HG03378 (cell line): ENCODE measurements around the gene NTRK1.

Experiments used
- ATAC-seq: cut with Tn5 transposase; IDR thresholded peaks from one replicate; pipeline ENCODE4 v1.9.1; 2021; ENCODE audit warnings: mild to moderate bottlenecking, moderate library complexity; ENCODE audit not compliant: unreplicated experiment

The NTRK1 gene

DNA sequence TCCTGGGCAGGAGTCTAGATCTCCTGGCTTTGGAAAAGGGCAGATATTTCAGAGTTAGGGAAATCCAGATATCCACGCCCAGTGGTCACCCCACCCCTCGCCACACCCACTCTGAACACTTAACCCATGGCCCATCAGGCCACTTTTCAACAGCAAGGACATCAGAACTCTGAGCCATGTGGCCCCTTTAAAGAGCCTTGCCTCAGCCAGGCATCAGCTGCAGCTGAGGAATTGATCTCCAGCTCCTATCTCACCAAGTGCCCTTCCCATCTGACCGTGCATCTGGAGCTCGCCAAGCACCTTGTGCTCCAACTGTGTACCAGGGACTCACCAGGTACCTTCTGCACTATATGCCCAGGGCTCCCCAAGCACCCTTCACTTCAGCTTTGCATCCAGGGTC is 23.8 kb upstream of the NTRK1 start:
- no peak for ATAC-seq

DNA sequence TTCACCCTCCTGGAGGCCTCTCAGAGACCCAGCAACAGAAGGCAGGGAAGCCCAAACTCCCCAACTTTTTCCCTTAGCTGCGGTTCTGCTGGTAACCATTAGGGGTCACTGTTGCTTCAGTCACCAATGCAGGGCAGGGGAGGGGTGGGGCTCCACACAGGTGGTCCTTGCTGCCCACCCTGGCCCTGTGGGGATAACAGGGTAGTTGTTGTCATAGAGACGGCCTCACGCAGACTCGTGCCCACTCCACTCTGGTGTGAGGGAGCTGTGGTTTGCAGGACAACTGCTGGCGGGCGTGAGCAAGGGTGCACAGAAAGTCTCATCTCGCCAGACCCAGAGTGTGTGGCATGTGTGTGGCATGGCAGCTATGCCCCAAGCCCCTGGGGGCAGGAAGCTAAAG is 21.7 kb upstream of the NTRK1 start:
- no peak for ATAC-seq

DNA sequence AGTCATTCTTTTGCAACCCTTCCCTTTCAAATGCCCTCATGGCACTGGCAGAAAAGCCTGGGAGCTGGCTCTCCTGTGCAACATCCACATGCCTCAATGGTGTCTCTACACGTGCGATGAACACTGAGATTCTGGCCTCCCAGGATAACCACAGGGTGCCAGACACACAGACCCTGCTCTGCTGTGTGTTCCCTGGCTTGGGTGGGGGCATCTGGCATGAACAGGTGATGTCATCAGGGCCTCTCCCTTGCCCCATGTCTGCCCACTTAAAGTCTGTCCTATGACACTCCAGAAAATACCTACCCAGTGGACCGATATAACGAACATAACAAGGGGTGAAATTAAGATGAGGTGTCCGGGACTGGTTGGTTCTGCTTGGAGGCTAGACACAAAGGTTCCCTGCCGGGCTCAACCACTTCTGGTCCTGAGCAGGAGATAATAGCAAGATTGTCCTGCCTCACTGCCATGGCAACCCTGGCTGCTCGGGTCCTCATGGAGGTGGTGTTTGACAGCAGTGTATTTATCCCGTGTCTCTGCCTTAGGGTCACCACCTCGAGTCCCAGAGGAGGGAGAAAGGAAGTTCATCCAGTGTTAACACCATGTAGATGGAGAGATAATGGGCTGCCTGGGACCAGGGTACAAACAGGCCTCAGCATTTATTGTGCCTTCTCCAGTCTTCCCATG is 21.1 kb upstream of the NTRK1 start:
- no peak for ATAC-seq

DNA sequence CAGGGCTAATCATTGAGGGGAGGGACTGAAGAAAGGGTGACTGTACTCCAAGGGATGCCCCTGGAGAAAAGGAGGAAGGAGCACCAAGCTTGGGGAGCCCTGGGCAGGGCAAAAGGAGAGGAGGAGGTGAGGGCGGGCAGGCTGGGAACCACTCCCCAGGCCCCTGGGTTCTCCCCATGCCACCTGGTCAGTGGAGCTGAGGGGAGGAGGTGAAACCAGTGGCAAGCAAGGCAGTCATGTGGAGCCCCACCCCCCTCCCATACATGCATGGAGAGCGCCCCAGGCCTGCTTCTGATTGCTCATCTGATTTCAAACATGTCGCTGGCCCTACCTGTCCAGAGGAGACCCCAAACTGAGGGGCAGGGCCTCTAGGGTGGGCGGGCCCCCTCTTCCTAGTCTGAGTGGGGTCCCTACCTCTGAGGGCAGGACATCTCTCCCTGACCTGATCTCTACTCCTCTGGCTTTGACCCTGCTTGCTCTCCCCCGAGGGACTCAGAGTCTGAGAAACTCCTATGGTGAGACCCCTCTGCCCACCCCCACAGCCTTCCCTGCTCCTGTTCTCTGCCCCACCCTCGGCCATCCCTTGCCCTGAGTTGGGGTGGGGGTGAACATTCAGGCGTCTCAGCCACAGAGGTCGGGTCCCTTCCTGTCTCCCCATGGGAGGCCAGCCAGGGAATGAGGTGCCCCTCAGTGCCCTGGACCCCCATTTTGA is 20.3 kb upstream of the NTRK1 start:
- ATAC-seq: no peak

DNA sequence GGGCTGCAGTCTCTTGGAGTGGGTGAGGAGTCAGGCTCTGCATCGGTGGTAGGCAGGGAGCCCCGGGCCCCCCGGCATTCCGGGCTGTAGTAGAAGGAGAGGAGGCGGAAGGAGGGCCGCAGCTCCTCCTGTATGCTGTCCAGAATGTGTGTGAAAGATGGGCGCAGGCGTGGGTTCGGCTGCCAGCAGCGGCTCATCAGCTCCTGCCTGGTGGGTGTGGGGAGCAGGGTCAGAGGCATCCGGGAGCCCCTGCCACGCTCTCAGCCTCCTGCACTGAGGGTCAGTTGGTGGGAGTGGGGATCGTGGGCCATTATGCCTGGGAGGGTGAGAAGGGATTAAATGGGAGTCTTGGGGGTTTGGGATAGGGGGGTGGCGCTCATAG is 19.8 kb upstream of the NTRK1 start:
- no peak for ATAC-seq

DNA sequence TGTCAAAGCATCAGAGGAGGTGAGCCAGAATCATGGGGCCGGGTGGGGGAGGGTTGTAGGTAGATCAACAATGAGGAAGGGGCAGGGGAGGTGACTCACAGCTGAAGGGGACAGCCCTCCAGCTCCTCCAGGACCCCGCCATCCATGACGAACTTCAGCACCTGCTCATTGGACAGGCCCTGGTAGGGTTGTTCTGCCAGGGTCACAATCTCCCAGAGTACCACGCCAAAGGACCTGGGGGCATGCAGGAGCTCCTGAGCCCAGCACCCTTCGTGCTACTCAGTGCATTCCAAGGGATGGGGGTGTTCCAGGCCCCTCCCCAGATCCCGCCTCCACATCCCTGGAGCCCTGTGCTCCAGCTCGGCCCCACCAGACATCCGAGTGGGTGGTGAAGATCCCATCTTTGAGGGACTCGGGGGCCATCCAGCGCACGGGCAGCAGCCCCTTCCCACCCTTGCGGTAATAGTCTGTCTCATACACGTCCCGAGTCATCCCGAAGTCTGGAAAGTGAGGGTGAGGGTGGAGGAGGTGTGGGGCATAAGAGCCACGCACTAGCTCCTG is 19.3 kb upstream of the NTRK1 start:
- ATAC-seq: no peak

DNA sequence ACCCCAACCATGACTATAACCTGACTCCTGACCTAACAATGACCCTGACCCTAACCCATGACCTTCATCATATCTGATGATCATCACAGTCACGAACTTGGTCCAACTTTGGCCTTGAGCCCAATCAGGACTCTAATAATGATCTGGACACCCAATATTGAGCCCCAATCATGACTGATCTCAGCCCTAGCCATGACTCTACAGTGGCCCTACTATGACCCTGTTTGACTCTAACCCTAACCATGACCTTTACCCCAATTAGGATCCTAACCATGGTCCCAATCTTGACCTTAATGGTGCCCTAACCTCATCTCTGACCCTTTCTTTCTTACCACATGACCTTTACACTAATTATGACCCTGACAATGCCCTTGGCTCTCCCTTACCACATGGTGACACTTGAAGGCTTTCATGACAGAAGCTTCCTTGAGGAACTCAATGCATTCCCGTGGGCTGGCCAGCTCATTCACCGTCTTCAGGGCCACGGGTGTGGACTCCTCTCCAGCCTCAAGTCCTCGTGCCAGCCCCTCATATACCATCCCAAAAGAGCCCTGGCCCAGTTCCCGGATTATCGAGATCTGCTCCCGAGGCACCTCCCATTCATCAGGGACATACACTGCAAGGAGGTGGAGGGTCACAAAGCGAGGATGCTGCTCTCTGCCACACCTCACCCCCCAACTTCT is 17.9 kb upstream of the NTRK1 start:
- no peak for ATAC-seq

DNA sequence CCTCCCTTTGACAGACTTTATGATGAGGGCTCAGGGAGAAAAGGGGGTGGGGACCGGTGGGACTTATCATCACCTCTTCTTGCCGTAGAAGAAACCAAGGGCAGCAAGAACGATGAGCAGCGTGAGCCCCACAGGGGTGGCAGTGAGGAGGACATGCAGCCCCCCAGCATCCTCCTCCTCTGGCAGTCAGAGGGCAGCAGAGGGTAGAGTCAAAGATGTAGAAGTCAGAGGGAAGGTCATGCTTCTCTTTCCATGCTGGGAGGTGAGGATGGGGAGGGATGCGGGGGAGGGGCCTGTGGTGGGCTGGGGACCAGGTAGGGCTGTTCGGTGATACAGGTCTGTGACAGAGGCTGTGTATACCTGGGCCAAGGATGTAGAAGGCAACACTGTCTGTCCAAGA is 16.6 kb upstream of the NTRK1 start:
- ATAC-seq: no peak

DNA sequence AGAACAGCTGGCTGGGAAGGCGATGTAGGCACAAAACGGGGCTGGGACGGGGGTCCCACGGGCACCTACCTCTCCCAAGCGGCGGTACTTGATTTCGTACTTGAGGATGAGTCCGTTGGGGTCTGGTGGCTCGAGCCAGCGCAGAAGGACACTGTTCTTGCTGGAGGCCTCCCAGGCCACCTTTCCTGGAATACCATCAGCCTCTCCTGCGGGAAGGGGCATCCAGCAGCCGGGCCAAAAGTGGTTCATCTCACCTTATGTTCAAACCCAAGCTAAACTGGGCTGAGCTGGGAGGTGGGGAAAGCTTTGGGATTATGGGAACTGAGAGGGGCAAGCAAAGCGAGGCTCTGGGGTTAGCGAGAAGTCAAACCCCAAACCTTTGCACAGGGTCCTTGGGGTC is 16.0 kb upstream of the NTRK1 start:
- no peak for ATAC-seq

DNA sequence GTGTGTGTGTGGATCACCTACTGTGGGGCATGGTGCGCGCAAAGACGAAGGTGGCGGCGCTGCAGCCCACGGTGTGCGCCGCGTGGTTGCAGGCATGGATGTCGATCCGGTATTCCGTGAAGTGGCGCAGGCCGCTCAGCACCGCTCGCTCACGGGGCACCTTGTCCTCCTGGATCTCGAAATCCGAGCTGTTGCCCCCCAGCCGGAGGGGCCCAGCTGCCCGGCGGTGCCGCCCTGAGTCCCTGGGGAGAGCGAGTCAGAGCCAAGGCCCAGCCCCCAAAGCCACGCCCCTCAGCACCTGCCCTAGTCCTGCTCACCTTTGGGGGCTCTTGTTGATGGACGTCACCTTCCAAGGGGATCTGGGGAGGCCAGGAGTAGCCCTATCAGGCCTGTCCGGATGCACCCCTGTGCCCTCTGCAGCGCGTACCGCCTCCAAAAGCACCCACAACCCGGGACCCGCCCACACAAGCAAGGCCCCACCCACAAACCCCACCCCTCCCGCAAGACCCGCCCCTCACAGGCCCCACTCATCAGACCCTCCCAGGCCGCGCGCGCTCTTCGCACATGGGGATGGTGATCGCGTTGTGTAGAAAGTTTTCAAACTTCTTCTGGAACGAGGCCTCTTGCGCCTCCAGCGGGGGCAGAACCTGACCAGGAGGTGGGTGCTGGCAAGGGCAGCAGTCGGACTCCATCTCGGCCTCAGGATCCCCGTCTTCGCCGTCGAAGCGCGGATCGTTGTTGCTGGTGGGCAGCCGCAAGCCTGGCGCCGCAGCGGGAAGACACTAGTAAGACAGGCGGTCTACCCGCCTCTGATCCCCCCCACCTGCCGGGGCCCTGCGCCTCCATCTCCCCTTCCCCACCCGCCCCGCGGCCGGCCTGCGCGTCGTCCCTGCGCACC is 15.4 kb upstream of the NTRK1 start:
- no peak for ATAC-seq

DNA sequence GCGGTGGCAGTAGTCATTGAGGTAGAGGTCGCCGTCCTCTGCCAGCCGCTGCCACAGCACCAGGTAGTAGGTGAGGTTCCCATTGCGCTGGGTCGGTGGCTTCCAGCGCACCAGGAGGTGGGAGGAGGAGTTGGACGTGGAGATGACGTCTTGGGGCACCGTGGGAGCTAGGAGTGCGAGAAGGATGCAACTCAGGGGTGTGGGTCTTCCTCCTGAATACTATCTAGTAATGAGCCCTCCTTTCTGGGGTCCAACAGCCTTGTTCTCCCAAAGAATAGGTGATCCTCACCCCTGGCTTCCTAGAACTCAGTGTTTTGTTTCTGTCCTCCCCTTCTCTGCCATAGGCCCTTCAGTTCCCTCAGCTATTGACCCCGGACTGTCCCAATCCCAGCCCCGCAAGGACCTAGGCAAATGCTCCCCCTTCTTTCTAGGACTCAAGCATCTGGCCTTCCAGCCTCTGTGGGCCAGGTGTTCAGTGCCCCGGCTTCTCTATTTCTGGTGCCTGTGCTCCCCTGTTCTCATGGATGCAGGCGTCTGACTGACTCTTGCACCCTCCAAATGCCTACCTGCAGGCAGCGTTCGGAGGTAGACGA is 14.6 kb upstream of the NTRK1 start:
- no peak for ATAC-seq

DNA sequence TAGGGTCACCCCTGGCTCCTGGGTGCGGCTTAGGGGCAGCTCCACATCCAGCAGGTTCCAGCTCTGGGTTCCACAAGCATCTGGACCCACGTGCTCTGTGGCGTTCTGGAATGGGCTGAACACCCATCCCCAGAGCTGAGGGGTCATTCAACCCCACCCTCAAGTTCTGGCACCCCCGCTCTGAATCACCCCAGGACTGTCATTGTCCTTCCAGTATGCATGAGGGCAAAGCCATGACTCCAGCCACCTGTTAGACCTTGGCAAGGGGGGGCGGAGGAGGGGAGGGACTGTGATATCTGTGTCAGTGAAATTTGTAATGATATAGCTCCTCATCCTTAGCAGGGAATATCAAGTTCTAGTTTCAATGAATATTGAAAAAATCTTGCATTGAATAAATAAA is 14.0 kb upstream of the NTRK1 start:
- no peak for ATAC-seq

DNA sequence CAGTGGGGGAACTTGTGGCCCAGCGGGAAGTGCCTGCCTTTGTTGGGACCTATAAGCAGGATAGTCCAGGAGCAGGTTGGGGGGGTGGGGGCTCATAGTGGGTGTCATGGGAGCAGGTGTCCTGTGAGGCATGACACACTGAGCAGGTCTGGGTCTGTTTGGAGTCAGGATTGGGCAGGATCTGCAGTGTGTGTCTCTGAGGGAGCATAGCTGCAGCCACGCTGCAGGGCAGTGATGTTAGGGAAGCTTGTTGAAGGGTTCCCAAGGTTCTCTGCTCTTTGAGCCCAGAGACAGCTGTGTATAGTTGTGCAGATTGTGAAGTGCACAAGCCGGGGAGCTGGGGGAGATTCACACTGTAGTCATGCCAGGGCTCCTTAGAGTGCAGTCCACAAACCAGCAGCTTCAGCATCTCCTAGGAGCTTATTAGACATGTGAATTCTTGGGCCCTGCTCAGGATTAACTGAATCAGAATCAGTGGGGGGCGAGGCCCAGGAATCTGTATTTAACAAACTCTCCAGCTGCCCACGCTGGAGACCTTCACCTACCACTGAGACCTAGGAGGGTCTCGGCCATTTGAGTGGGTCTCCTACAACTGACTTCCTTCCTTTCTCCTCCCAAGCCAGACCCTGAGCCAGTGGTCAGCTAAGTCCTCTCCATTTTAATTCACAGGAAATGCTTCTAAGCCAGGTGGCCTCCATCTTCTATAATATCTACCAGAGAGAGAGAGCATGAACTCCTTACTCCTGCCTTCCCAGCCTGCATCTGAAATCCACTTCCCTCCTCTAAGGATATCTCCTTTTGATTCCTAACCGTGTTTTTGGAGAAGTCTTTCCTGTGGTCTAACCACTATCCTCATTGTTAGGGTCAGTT is 12.8 kb upstream of the NTRK1 start:
- no peak for ATAC-seq

DNA sequence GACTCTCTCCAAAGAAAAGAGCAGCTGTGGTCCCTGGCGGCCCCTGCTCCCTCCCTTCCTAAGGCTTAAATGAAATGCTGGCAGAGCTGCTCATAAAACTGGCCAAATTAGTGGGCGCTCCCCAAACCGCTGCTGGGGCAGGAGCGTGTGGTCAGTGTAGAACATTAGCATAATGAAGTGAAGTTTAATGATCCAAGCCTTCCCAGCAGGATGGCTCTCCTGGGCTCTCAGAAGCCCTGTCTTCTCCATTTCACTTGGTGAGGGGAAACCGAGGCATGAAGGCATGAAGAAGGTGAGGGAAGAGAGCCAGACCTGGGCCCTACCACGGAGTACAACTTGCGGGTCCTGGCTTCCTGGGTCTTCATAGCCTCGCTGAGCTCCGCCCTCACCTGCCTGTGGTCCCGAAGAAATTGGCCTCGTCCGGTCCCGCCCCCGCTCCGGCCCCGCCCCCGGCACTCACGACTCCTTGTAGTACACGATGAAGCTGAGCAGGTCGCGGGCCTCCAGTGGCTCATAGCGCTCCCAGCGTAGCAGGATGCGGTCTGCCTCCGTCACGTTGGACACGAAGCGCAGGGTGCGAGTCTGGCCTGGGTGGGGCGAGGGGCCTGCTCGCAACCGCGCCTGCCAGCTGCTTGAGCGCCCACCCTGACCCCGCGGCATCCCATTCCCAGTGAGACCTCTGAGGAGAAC is 12.1 kb upstream of the NTRK1 start:
- ATAC-seq: no peak

DNA sequence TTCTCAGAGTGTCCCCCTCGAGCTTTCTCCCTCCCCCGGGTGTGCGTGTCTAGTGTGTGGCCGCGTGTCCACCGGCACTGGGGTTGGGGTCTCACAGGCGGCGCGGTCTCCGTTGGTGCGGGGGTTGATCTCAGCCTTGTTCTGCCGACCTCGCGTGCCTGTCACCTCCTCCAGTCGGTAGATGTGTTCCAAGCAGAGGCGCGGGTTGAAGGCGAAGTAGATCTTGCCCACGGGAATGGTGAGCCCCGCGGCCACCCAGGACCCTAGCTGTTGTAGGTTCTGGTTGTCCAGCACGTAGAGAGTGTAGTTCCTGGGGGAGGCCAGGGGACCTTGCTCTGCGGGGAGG is 11.5 kb upstream of the NTRK1 start:
- no peak for ATAC-seq

DNA sequence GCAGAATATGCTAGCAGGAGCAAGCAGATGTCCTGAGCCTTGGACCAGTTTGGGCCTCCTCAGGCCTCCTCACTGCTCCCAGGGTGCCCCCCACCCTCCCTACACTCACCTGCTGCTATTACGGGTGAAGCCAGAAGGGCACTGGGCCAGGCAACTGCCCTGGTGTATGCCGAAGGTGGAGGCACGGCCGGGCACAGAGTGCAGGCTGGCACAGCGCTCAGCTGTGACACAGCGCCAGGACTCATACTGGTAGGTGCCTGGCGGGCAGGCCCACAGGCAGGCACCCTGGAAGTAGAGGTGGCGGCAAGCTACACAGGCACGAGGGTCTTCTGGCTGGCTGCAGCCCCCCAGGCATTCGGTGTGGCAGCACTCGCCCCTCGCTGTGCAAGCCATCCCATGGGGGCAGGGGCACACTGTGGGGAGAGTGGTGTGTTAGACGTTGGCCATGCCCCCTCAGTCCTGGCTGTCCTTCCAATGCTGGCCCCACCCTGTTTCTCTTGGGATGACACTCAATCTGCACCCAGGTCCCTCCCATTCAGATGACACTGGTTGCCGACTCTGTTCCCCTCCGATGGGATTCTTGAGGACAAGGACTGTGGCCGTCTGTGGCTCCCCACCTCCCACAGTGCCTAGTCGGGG is 8.8 kb upstream of the NTRK1 start:
- no peak for ATAC-seq

DNA sequence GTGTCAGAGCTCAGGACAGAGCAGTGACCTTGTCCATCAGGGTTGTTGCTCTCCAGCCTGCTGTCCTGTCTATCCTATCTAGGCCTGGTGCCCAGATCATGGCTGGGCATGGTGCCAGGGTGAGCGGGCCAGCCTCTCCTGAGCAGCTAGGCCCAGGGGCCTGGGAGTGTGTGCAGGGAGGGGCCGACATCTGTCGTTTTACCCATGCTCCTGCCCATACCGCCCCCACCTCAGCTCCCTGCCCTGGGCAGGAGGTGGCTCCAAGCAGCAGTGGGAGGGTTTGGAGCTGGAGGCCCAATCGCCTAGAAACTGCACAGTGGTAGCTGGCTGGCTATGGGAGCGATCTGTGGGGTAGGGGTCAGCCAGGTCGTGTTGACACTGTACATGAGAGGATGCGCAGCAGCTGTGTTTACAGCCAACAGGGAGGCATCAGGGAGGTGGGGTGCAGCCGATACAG is 8.2 kb upstream of the NTRK1 start:
- ATAC-seq: no peak

DNA sequence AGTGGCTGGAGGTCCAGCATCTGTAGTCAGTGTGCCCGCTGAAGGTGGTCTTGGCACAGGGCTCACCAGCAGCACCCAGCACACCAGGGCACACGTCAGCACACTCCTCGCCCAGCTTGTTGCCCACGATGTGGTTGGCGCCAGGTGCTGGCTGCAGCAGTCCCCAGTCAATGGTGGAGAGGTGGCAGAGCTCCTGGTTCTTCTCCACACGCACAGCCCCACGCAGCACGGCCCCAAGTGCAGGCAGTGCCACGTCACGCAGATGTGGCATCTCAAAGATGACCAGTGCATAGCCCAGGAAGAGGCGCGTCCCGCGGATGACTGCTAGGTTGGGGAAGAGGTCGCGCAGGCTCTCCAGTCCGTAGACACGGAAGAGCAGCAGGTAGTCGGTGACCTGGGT is 6.9 kb upstream of the NTRK1 start:
- no peak for ATAC-seq

DNA sequence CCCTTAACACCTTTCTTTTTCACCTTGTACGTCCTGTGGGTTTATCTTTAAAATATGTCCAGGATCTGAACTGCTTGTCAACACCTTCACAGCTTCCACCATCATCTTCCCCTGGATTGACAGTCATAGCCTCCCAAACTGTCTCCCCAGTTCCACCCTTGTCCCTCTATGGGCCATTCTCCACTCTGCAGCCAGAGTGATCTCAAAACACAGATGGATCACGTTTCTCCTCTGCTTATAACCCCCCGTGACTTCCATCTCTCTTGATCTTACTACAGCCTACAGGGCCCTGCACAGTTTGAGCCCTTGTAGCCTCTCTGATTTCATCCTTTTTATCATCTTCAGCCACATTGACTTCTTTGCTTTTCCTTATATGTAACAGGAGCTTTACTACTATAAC is 6.0 kb upstream of the NTRK1 start:
- no peak for ATAC-seq
